Activated CD8-positive, alpha-beta memory T cell treated with anti-CD3 and anti-CD28 coated beads for 24 hours (primary cell): Measurements from ENCODE around the gene CCM2.

Experiments
- DNase-seq: peaks from one replicate; pipeline ENCODE4 v3.0.0-alpha.2; 2020

CCM2 gene

DNA sequence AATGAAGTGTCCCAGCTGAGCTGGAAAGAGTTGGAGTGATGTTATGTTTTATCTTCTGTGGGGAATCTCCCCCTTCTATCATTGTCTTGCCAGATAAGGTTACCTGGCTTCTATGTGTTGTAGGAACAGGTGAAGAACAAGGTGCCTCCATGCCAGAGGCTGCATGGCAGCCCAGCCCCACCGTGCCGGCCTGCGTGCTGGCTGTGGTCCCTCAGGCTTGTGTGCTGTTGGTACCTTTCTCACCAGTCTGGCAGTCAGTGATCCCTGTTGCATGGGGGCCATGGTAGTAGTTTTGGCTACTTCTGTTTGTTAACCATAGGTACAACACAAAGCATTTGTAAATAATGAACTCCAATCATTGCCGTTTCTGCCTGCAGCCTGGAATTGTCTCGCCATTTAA is 37.9 kb downstream of the CCM2 start:
- peak; percentile 48 for DNase-seq

DNA sequence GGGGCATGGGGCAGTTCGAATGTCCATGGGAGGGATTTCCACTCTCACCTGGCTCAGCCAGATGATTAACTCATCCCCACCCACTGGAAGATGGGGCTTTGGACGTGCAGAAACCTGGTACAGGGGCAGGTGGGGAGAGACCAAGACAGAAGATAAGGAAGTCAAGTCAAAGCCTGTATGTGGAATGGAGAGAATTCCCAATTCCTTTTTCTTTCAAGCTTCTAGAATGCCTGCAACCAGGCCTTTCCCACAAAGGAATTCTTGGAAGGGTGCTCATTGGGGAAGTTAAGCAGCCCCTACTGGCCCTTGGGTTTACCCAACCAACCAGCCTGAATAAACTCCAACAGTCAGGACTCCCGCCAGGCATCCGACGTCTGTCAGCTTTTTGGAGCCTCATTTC is 39.1 kb downstream of the CCM2 start:
- peak; percentile 37 for DNase-seq

DNA sequence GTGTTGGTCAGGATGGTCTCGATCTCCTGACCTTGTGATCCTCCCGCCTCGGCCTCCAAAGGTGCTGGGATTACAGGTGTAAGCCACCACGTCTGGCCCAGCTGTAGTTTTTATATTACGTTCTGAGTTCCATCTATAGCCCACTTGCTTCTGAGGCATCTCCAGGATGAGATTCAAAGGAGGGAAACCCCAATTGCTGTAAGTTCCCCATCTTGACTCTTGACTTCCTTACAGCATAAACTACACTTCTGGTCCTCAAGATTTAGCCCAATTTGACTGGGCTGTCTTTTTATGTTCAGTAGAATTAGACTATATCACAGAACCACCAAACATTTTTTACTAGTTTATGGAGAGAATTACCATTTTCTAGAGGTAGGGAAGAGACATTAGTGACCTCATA is 44.3 kb downstream of the CCM2 start:
- no peak for DNase-seq

DNA sequence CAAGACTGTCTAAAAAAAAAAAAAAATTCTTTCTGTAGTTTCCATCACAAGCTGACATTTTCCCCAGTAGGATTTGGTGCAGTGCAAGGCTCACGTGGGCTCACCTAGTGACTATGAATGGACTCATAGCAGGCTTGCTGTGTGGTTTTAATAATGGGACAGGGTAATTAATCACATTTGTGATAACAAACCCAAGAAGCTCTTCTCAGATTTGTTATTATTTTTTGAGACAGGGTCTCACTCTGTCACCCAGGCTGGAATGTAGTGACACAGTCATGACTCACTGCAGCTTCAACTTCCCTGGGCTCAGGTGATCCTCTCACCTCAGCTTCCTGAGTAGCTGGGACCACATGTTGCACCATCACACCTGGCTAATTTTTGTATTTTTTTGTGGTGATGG is 48.7 kb downstream of the CCM2 start:
- peak; percentile 46 for DNase-seq

DNA sequence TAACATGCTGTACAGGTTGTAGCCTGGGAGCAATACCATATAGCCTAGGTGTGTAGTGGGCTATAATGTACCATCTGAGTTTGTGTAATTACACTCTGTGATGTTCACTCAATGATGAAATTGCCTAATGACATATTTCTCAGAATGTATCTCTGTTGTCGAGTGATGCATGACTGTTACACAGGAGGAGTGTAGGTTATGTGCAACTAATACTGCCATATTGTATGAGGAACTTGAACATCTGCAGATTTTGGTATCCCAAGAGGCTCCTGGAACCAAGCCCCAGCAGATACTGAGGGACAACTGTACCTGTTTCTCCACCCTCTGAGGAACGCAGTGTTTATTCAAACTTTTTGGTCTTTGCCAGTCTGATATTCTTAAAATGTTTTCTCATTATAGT is 50.2 kb downstream of the CCM2 start:
- no peak for DNase-seq

DNA sequence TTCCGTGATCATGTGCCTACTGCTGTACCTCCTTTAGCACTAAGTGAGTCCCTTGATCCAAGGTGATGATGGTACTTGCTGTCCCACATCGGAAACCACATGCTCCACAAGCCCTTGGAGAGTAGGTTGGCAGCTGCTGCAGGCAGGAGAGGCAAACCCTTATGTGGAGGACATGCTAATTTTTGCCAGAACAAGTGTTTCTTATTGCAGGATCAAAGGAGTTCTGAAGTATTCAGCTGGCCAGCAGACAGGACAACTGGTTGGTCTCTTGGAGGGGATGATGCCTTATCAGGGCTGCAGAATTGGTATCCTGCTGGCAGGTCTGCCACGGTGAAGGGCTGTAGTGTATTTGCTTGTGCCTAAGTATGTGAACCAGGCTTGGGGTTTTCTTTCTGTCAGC is 52.0 kb downstream of the CCM2 start:
- DNase-seq = no peak

DNA sequence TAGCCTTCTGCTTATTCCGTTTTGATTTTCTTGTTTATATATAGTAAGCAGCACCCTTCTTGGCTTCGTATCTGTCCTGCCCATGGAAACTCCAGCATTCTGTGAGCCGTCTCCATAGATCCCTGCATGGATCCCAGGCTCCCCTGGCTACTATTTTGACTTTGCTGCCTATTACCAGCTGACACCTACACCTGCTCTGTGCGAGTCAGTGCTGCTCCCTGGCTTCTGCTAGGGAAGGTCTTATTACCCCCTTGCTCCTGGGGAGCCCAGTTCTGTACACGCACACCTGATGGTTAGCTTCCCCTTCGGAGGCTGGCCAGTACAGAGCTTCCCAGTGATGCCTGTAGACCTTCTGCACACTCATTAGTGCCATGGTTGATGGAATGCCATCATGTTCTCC is 53.4 kb downstream of the CCM2 start:
- DNase-seq = no peak

DNA sequence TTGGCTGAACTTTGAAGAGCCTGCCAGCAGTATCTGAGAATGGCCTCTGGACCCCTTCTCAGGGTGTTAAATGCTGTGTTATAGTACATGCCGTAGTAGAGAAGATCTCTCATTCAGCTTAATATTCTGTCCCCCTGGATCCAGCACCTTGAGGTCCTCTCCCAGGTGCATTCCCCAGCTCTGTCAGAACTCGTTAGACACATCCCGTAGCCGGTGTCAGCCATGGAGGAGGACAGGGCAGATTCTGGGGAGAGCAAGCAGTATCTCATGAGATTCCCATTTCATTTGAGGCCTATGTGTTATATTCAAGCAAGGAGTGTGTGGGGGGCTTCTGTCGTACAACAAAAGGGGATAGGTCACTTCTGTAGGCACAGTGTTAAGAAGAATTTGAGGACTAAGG is 53.9 kb downstream of the CCM2 start:
- DNase-seq = no peak

DNA sequence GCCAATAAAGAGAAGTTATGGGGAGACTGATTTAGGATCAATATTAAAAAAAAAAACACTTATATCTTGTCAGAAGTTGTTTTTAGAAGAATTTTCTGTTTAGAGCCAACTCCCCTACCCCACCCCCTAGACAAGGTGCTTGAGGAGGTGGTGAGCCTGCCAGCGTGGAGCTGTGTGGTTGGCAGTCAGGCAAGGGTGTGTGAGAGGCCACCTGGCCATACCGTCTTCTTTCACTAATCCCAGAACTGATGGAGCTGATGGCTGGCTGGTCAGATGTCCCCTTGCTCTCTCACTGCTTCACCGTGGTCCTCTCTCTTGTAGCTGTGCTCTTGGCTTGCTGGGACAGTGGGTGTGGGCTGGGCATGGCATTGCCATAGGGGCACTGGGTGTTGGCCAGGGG is 54.4 kb downstream of the CCM2 start:
- DNase-seq = no peak

DNA sequence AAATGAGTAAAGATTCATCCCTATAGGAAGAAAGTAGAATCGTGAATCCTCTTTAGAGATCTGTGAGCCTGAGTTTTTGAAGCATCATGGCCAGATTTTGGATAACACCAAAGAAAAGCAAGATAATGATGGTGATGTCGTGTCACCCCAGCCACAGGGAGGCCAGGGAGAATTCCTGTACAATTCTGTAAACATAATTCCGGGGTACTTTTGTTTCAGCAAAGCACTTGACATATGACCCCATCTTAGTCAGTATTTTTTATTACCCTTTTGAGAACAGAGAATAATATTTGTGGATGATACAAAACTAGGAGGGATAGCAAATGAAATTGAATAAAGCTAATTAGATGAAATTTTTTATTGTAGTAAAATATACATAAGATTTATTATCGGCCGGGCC is 55.0 kb downstream of the CCM2 start:
- no peak for DNase-seq

DNA sequence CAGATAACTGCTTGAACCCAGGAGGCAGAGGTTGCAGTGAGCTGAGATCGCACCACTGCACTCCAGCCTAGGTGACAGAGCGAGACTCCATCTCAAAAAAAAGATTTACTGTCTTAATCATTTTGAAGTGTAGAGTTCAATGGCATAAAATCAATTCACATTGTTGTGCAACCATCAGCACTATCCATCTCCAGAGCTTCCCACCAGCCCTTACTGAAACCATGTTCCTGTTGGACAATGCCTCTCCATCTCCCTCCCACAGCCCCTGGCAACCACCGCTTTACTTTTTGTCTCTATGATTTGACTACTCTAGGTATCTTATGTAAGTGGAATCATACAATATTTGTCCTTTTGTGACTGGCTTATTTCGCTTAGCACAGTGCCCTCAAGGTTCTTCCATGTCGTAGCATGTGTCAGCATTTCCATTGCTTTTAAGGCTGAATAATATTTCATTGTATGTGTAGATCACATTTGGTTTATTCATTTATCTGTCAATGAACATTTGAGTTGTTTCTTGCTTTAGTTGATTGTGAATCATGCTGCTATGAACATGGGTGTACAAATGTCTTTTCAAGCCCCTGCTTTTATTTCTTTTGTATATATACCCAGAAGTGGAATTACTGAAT is 55.7 kb downstream of the CCM2 start:
- peak; percentile 9 for DNase-seq

DNA sequence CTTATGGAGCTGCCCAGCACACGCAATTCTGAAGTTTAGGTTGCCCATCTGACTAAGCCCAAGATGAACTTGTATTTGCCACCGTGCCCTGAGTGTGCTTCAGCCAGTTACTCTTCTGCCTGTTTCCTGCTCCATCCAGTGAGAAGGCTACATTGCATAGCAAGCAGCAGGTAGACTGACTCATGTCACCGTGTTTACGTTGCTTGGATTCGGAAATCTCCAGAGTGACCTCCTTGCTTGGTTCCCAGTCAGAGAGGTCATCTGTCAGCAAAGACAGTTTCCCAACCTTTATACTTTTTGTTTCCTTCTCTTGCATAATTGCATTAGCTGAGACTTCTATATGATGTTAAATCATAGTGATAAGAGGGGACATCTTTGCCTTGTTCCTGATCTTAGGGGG is 57.9 kb downstream of the CCM2 start:
- peak; percentile 47 for DNase-seq

DNA sequence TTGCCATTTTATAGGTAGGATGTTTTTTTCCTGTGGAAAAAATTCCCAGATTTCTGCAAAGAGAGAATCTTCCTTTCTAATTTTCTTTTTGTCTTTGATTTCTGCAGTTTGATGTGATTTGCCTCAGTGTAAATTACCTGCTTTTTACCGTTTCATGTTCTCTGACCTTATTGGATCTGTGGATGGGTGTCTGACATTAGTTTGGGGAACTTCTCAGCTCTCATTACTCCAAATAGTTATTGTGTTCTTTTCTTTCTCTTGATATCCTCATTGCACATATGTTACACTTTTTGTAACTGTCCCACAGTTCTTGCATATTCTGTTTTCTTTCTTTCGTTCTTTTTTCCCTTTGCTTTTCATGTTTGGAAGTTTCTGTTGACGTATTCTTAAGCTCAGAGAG is 60.3 kb downstream of the CCM2 start:
- DNase-seq = no peak

DNA sequence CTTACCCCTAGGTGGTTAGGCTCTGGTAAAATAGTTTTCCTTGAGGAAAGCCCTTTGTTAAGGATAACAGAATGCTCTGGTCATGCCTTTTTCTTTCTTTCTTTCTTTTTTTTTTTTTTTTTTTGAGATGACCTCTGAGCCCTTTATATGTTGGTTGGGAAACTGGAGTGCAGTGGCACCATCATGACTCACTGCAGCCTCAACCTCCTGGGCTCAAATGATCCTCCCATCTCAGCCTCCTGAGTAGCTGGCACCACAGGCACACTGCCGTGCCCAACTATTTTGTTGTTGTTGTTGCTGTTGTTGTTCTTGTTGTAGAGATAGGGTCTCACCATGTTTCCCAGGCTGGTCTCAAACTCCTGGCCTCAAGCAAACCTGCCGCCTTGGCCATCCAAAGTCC is 61.4 kb downstream of the CCM2 start:
- no peak for DNase-seq

DNA sequence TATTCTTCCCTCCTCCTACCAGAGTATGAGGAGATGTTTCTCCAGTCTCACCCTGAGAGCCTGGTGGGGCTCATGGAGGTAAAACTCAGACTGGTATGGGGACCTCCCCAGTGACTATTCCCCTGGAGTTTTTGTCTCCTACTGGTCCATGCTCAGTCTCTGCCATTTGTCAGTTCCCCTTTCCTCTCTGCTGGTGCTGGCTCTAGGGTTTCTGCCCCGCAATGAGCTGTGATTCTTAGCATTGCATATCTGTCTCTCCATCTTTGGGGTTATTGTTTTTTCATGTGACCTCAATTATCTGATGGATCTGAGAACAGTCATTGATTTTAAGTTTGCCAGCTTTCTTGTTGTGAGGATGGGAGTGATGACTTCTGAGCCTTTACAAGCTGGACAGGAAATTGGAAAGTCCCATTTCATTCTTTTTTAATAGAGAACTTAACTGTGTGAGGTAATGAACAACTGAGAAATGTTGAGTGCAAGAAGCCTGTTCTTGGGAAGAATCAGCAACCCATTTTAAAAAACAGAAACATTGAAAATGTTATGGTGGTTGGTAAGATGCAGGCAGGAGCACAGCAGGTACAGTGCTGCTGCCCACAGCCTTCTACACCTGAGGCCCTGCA is 61.9 kb downstream of the CCM2 start:
- DNase-seq = peak; percentile 43

DNA sequence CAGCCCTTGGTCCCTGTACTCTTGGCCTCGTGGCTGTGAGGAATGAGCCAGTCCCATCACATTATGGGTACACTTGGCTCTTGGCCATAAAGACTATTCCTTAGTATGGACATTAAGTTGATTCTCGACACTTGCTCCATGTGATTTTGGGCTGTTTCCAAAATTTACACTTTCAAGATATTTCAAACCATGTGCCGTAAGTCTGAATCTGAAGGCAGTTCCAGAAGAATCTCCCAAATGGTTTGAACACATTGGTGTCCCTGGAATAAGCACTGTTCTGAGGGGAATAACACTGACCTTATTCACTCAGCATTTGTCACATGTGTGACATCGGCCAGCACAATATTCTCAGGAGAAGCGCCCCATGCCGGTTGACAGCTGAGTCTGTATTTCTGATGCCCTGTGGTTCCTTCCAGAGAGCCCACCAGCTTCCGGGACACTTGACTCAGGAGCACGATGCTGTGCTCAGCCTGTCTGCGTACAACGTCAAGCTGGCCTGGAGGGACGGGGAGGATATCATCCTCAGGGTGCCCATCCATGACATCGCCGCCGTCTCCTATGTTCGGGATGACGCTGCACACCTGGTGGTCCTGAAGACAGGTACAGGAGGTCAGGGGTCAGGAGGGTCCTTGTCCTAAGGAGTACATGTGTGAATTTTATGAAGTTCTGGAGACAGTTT is 64.2 kb downstream of the CCM2 start:
- DNase-seq = peak; percentile 45

DNA sequence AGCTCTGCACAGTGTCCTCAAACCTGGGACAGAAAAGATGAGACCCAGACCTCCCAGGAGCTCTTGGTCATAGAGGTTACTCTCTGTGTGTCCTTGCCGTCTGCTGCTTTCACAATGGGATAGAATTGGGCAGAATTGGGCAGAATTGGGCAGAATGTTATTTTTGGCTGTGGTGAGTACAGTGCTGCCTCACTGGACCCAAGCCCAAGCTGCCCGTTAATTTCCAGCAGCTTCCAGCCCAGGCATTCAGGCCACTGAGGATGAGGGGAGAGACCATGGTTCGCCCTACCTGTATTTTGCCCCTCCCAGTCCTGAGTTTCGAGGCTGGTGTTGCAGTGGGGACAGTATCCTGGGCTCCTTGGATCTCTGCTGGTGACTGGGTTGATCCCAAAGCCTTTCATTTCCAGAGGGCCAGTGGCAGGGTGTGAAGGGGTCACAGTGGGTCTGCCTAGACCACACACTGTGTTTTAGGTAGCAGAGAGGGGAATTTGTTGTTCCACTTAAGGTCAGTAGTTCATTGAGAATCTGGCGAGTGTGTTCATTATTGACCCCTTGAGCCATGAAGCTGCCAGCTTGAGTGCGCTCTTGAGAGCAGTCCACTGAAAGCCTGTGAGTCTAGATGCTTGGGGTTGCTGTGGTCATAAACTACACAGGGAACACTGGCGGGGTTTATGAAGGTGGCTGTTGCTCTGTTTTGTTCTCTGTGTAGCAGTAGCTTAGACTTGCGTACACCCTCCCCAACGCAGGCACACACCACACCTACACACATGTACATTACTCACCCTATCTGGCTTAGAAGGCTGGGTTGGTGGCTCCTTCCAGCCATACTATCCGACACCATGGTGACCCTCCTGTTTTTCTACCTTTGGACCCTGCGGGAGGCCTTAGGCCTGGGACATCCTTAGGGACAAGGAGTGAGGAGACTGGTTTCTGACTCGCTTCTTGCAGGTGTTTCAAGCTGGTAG is 65.3 kb downstream of the CCM2 start:
- peak; percentile 43 for DNase-seq

DNA sequence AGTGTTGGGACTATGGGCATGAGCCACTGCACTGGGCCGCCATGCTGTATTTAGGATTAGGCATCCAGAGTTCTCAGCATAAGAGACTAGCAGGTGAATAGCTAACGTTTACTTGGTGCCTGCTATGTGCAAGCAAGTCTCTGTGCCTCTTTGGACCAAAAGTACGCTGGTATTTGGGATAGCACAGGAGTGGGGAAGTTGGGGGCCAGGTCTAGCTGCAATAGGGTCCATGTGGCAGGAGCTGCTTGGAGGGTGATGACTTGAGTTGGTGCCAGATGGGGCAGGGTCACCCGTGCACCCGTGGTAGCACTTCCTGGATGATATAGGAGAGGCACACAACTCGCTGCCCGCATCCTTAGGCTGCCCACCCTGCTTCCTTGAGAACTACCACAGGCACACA is 66.4 kb downstream of the CCM2 start:
- peak; percentile 47 for DNase-seq

DNA sequence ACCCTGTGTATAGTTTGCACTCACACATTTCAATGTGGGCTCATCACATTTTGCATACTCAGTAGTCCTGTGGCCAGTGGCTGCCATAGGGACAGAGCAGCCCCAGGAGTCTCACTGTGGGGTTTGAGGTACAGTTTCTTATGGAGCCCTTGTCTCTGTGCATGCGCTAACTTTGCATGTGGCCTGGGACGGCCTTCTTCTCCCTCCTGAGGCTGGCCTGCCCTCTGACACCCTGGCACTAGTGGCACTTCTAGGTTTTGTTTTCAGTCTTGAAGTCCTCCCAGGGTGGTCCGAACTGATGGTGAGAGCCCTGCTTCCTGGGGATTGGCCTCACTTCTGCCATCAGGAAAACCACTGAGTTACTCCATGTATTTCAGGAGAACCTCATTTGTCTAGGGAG is 67.6 kb downstream of the CCM2 start:
- peak; percentile 49 for DNase-seq

DNA sequence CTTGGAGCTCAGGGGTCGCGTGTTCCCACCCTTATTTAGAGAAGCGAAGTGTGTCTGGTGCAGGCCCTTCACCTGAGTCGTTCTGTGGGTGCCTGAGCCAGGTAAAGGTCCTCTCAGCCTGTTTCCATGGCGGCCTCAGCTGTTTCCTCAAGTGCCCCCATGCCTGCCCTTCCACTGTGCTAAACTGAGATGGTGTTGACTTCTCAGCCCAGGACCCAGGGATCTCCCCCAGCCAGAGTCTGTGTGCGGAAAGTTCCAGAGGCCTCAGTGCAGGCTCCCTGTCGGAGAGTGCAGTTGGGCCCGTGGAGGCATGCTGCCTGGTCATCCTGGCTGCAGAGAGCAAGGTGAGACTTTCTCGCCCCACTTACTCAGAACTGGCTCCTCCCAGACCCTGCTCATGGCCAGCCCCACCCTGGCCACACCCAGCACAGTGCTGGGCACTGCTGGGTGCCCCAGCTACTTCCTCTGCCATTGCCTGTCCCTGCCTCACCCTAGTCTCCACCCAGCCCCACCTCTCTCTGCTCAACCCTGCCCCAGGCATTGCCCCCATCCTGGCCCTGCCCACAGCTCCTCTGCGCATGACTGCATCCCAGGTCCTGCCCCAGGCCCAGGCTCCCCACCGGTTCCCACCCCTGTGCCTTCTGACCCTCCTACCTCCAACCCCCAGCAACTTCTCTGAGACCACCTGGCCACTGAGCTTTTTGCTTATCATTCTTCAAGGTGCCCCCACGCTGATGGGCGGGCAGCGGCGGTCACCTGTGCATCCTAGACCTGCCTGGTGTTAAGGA is 68.4 kb downstream of the CCM2 start:
- peak; percentile 51 for DNase-seq

DNA sequence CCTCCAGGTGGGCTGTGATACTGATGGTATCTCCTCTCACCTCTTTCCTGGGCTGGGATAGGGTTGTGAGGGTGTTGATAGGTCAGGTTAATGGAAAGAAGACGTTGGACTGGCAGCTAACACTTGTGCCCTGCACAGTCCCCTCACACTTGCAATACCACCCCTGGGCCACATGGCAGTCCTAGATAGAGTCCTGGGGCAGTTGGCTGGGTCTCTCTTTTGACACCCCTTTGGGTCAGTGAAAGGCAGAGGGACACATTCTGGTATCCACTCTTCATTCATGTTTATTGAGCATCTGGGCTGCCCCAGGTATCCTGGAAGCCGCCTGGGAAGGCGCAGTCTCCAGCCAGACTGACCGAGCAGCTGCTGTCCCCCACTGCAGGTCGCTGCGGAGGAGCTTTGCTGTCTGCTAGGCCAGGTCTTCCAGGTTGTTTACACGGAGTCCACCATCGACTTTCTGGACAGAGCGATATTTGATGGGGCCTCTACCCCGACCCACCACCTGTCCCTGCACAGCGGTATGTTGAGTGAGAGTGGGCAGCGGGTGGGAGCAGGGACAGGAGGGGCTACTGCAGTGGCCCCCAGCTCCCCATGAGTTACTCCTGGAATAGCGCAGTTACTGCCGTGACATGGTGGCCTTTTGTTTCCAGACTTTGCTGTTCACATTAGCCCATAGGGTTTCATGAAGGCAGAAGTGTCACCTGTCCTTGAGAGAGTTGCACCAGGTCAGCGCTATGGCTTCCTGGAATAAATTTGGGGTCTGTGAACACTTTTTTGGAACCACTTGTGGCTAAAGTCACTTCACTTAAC is 69.6 kb downstream of the CCM2 start:
- peak; percentile 47 for DNase-seq

DNA sequence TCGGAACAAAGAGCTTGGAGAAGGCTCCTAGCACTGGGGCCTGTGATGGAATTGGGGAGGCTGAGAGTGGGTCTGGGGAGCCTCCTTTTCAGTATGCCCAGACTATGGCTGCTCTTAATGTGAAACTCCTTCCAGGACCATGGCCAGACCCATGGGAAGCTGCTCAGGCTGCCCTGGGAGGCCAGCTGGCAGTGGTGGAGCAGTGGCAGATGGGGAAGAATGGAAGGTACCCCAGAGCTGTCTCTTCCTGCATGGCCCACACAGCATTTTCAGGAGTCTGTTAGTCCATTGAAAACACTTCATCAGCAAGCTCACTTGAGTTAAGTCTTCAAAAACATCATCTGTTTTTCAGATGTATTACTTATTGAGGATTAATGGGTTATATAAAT is 70.2 kb downstream of the CCM2 start:
- no peak for DNase-seq
